Keratinocyte (primary cell): ENCODE results near the gene PTCD2.

Source experiments
- CTCF ChIP-seq, 3 experiments: IDR thresholded peaks in 1 of 3; conservative IDR thresholded peaks in 1 of 3; optimal IDR thresholded peaks in 1 of 3; 2 replicates in 2 of 3; 3 replicates in 1 of 3; pipeline versions ENCODE3 to v1.5.1; 2011; ENCODE audit warnings: low read length in 3 of 3, mild to moderate bottlenecking in 3 of 3, moderate library complexity in 2 of 3, control low read depth in 1 of 3, inconsistent platforms in 1 of 3; ENCODE audit not compliant: insufficient read depth in 2 of 3; ENCODE audit errors: extremely low read depth in 1 of 3
- EZH2 ChIP-seq: IDR thresholded peaks from one replicate; pipeline ENCODE4 v1.6.1; 2012; ENCODE audit warnings: inconsistent platforms, mild to moderate bottlenecking, low read length, moderate library complexity

DNA sequence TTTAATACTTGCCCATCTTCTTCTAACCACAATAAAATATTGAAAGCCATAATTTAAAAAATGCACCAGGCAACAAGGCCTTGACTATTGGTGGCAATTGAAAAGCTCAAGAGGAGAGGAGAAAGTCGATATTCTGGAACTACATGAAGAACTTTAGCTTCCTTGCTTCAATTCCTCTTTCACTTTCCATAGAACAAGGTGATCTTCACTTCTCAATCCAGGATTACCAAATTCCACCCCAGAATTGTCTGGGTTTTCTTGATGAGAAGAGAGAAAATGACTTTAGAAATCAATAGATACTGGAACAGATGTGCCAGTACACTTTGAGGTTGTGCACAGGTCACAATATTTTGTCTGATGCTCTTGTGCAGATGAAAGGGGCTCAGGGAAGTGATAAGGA is 52.2 kb downstream of the PTCD2 start:
- no peak for TF ChIP-seq CTCF (optimal IDR thresholded peaks at IDR 0.05 in 1 of 3, IDR thresholded peaks at IDR 0.05 in 1 of 3, conservative IDR thresholded peaks at IDR 0.05 in 1 of 3; ENCODE audit: extremely low read depth in 1 of 3, insufficient read depth in 2 of 3, low read length in 3 of 3)
- no peak for TF ChIP-seq EZH2
